MV-4-11 (cell line): ENCODE data around the gene KRT7.

Source experiments
- DNase-seq: peaks from one replicate; lab custom pipeline; 2025; lab: John Stamatoyannopoulos, UW

KRT7 gene

GRCh38 chr12:52199294-52199919, 33.6 kb upstream of the KRT7 start:
- no peak for DNase-seq

GRCh38 chr12:52200086-52200780, 32.8 kb upstream of the KRT7 start:
- no peak for DNase-seq

- no peak for DNase-seq
Observed at GRCh38 chr12:52200781-52201450, 32.1 kb upstream of the KRT7 start.

GRCh38 chr12:52201451-52201839, 31.6 kb upstream of the KRT7 start:
- no peak for DNase-seq

GRCh38 chr12:52202361-52203078, 30.5 kb upstream of the KRT7 start:
- DNase-seq, result no peak

GRCh38 chr12:52203079-52203921, 29.7 kb upstream of the KRT7 start:
- DNase-seq, result peak; percentile 98

- no peak for DNase-seq
Observed at GRCh38 chr12:52204095-52204930, 28.7 kb upstream of the KRT7 start.

GRCh38 chr12:52204931-52205505, 28.0 kb upstream of the KRT7 start:
- no peak for DNase-seq

GRCh38 chr12:52205612-52206303, 27.3 kb upstream of the KRT7 start:
- DNase-seq, result no peak

- no peak for DNase-seq
Observed at GRCh38 chr12:52206304-52207040, 26.6 kb upstream of the KRT7 start.

GRCh38 chr12:52207106-52207505, 25.9 kb upstream of the KRT7 start:
- no peak for DNase-seq

- no peak for DNase-seq
Observed at GRCh38 chr12:52207895-52208294, 25.1 kb upstream of the KRT7 start.

GRCh38 chr12:52208424-52209165, 24.4 kb upstream of the KRT7 start:
- no peak for DNase-seq

- no peak for DNase-seq
Observed at GRCh38 chr12:52209321-52209720, 23.7 kb upstream of the KRT7 start.

GRCh38 chr12:52210186-52210924, 22.7 kb upstream of the KRT7 start:
- DNase-seq, result no peak

- no peak for DNase-seq
Observed at GRCh38 chr12:52210925-52211650, 22.0 kb upstream of the KRT7 start.
